HEK293T (cell line): ENCODE measurements around the gene CD101.

Source experiments
- BHLHE40 ChIP-seq: fragments of 450-650 bp; IDR thresholded peaks from 2 replicates; pipeline ENCODE4 v1.6.1; 2016; ENCODE audit warnings: mild to moderate bottlenecking, moderate library complexity, borderline replicate concordance
- FOXM1 ChIP-seq: fragments of 450-650 bp; IDR thresholded peaks from 2 replicates; pipeline ENCODE4 v1.6.1; 2017; ENCODE audit warnings: mild to moderate bottlenecking, borderline replicate concordance
- L3MBTL2 ChIP-seq: fragments of 450-650 bp; conservative IDR thresholded peaks from 2 replicates; pipeline ENCODE4 v1.6.1; 2016; ENCODE audit warnings: mild to moderate bottlenecking
- SP1 ChIP-seq: fragments of 450-650 bp; IDR thresholded peaks from 2 replicates; pipeline ENCODE4 v1.6.1; 2017

GRCh38 chr1:116993286-116993685 lies 8.3 kb upstream of the CD101 start:
- TF ChIP-seq BHLHE40 (no peak), SP1 (no peak), FOXM1 (no peak), L3MBTL2 (no peak)
